GM06990 (cell line): ENCODE data around the gene DPM3.

Experiments
- DNase-seq: peaks from one replicate; pipeline ENCODE4 v3.0.0-alpha.2; 2011; ENCODE audit not compliant: insufficient read length; ENCODE audit errors: extremely low read depth
- H3K27me3 ChIP-seq: replicated peaks from 2 replicates; pipeline ENCODE4 v1.6.0; 2011; ENCODE audit warnings: low read length; ENCODE audit not compliant: control insufficient read depth, insufficient read depth
- H3K36me3 ChIP-seq: 2 replicates; pipeline ENCODE4 v1.5.1; 2011; ENCODE audit warnings: low read length; ENCODE audit not compliant: control insufficient read depth, insufficient read depth
- H3K4me3 ChIP-seq: replicated peaks from 2 replicates; pipeline ENCODE4 v1.5.1; 2011; ENCODE audit warnings: low read depth, mild to moderate bottlenecking, control low read depth, low read length
- TF ChIP-seq, protein P1 (sequence below): IDR thresholded peaks from 2 replicates; pipeline ENCODE4 v1.5.1; 2011; ENCODE audit warnings: low read length, control low read depth, mild to moderate bottlenecking, inconsistent platforms; ENCODE audit not compliant: insufficient read depth, poor library complexity, severe bottlenecking

Gene DPM3

DNA sequence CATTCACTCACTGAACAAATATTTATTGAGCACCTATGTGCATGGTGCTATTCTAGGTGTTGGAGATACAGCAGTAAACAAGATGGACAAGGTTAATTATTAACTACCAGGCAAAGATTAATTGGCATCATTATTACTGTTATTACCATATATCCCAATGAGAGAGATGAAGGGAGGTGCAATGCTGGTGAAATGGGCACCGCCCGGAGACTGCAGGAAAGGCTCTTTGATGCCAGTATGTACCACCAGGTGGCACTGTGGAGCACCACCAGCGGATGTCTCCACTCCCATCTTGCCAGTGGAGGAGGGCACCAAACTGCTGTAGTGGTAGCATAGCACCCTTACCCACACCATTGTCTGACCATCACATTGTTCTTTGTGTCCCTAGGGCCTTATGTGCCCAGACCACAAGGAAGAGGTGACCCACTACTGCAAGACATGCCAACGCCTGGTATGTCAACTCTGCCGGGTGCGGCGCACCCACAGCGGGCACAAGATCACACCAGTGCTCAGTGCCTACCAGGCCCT is 36.3 kb upstream of the DPM3 start:
- no peaks in the 10 kb centered on the region for H3K36me3 ChIP-seq
- no peaks in the 10 kb centered on the region for H3K27me3 ChIP-seq
- H3K4me3 ChIP-seq, result no peak overlapping the region
- DNase-seq, result no peak
- TF ChIP-seq, protein P1, sequence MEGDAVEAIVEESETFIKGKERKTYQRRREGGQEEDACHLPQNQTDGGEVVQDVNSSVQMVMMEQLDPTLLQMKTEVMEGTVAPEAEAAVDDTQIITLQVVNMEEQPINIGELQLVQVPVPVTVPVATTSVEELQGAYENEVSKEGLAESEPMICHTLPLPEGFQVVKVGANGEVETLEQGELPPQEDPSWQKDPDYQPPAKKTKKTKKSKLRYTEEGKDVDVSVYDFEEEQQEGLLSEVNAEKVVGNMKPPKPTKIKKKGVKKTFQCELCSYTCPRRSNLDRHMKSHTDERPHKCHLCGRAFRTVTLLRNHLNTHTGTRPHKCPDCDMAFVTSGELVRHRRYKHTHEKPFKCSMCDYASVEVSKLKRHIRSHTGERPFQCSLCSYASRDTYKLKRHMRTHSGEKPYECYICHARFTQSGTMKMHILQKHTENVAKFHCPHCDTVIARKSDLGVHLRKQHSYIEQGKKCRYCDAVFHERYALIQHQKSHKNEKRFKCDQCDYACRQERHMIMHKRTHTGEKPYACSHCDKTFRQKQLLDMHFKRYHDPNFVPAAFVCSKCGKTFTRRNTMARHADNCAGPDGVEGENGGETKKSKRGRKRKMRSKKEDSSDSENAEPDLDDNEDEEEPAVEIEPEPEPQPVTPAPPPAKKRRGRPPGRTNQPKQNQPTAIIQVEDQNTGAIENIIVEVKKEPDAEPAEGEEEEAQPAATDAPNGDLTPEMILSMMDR, result peak; percentile 93

DNA sequence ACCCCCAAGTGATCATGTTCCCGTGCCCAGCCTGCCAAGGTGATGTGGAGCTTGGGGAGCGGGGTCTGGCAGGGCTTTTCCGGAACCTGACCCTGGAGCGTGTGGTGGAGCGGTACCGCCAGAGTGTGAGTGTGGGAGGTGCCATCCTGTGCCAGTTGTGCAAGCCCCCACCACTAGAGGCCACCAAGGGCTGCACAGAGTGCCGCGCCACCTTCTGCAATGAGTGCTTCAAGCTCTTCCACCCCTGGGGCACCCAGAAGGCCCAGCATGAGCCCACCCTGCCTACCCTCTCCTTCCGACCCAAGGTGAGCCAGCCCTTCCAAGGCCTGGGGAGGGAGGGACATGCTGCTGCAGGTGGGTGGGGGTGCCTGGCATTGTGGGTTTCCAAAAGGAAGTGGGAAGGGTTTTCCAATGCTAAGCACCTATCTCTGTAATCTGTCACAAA is 35.6 kb upstream of the DPM3 start:
- H3K4me3 ChIP-seq, result no peak overlapping the region
- H3K36me3 ChIP-seq, result no peaks in the 10 kb centered on the region
- H3K27me3 ChIP-seq, result no peaks in the 10 kb centered on the region
- no peak for DNase-seq
- TF ChIP-seq, protein P1, result no peak

DNA sequence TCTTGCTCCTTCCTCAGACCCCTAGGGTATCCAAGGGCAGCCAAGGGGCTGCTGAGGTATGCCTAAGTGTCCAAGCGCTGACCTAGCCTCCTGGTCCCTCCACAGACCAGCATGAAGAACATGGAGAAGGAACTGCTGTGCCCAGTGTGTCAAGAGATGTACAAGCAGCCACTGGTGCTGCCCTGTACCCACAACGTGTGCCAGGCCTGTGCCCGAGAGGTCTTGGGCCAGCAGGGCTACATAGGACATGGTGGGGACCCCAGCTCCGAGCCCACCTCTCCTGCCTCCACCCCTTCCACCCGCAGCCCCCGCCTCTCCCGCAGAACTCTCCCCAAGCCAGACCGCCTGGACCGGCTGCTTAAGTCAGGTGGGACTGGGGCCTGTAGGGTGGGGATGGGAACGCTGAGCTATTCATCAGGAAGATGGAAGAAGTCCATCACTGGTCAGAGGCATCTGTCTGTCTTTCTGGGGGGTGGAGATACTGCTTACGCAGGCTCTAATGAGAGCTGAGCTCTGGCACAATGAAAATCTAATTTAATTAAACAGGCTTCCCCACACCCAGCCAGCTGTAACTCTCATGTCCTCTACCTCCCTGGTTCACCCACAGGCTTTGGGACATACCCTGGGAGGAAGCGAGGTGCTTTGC is 35.1 kb upstream of the DPM3 start:
- DNase-seq, result no peak
- H3K27me3 ChIP-seq, result no peaks in the 10 kb centered on the region
- H3K4me3 ChIP-seq, result no peak overlapping the region
- TF ChIP-seq, protein P1, result no peak
- peaks cover 1% of the 10 kb centered on the region for H3K36me3 ChIP-seq

DNA sequence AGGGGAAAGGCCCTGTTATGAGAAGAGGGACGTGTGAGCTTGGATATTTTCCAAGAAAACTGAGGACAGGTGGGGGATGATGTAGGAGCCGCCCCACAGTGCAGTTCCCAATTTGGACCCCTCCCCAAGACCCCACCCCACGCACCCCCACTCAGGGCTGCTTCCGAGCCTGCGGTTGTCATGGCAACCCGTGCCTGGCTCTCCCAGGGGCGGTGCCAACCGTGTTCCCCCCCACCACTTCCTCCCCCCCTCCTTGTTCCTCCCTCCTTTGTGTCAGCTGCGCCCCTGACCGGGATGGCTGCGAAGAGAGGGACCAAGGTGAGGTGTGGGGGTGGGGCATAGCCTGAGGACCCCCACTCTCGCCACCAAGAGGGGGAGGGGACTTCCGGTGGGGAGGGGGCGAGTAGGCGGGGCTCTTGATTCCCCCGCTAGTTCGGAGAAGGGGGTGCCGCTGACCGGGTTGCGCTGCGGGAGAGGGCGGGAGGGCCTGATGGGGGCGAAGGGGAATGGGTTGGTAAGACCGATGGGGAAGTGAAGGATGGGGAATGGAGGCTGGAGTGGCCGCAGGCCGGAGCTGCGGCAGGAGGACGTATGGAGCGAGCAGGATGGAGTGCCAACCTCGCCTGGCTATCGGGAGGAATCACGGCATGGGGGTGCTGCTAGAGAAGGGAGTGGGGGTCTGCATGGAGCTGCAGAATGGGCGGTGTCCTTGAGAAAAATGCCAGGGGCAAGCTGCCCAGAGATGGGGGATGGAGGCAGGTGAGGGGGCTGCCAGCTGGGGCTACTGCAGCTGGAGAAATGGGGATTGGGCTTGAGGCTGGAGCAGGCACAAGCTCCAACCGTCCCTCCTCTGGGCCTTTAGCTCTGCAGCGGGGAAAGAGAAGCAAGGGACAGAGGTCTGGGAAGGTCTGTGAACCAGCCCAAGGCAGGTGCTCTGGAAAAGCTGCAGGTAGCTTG is 34.3 kb upstream of the DPM3 start:
- peaks cover 3% of the 10 kb centered on the region for H3K36me3 ChIP-seq
- no peak overlapping the region for H3K4me3 ChIP-seq
- TF ChIP-seq, protein P1, result no peak
- no peaks in the 10 kb centered on the region for H3K27me3 ChIP-seq
- DNase-seq, result no peak

DNA sequence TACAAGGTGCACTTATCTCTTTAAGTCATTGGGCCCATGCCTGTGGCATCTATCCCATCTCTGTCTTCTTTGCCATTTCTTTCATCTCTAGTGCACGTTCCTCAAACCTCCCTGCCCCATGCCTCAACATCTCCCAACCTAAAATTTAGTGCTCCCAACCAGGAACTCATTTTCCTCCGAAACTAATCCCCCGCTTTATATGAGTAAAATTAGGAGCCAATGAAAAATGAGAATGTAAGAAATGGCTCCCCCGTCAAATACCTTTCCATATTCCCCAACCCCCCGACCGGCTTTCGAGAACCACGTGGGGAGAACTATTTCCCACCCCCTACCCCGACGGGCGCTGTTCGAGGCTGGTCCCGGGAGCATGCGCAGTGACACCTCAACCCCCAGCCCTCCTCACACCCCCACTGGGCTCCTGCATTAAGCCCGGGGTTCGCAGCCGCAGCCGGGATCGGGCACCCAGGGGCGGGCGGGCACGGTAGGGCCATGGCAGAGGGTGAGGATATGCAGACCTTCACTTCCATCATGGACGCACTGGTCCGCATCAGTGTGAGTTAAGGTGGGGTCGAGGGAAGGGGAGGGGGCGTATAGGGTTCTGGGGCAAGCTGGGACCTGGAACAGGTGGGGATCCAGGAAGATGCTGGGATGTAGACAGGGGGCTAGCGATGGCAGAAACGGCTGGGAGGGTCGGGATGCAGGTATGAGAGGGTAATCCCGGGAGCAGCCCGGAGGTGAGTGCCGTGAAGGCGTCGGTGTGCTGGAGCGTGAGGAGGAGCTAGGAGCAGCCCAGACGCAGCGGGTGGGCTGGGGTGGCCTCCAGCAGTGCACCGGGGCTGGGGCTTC is 33.4 kb upstream of the DPM3 start, which contains the start of gene TRIM46:
Gene TRIM46, plus strand, starts transcription at position 372 of the 846 bp plus-strand sequence. Its CDS starts 118 bp downstream, at position 490.
- Histone ChIP-seq H3K36me3 (peaks cover 5% of the 10 kb centered on the region), H3K27me3 (no peaks in the 10 kb centered on the region), H3K4me3 (peak within 1 kb of the TSS; percentile 98)
- TF ChIP-seq, protein P1, result no peak
- DNase-seq, result peak; percentile 65
